Measurements from ENCODE around the gene DIO3.

The DIO3 gene

DNA sequence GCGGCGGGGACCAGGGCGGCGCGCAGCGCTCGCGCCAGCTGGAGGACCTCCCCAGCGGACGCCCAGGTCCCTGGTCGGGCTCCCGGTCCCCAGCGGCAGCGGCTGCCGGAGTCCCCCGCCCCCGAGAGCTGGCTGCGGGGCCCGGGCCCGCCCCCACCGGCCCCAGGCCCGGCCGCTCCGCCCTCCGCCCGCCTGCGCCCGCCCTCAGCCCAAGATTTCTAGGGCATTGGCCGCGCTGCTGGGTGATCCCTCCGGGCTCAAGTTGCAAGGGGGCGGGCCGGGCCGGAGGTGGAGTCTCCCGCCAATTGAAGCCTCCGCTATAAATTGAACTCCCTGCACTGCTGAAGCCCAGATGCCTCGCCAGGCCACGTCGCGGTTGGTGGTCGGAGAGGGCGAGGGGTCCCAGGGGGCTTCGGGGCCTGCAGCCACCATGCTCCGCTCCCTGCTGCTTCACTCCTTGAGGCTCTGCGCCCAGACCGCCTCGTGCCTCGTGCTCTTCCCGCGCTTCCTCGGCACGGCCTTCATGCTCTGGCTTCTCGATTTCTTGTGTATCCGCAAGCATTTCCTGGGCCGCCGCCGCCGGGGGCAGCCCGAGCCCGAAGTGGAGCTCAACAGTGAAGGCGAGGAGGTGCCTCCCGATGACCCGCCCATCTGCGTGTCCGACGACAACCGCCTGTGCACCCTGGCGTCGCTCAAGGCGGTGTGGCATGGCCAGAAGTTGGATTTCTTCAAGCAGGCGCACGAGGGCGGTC lies at the start of gene DIO3:
DIO3 (plus strand) TSS at position 351 of the 752 bp plus-strand sequence.
- H3K4me3 ChIP-seq, result peak within 1 kb of the TSS; percentile 67
- DNase-seq (ENCODE audit: low spot score), result no peak
- peak within 1 kb of the TSS in 1 of 2 donors; percentile 72 for H3K27ac ChIP-seq
- TF ChIP-seq, protein P1, sequence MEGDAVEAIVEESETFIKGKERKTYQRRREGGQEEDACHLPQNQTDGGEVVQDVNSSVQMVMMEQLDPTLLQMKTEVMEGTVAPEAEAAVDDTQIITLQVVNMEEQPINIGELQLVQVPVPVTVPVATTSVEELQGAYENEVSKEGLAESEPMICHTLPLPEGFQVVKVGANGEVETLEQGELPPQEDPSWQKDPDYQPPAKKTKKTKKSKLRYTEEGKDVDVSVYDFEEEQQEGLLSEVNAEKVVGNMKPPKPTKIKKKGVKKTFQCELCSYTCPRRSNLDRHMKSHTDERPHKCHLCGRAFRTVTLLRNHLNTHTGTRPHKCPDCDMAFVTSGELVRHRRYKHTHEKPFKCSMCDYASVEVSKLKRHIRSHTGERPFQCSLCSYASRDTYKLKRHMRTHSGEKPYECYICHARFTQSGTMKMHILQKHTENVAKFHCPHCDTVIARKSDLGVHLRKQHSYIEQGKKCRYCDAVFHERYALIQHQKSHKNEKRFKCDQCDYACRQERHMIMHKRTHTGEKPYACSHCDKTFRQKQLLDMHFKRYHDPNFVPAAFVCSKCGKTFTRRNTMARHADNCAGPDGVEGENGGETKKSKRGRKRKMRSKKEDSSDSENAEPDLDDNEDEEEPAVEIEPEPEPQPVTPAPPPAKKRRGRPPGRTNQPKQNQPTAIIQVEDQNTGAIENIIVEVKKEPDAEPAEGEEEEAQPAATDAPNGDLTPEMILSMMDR (IDR thresholded peaks at IDR 0.05), result no peak

DNA sequence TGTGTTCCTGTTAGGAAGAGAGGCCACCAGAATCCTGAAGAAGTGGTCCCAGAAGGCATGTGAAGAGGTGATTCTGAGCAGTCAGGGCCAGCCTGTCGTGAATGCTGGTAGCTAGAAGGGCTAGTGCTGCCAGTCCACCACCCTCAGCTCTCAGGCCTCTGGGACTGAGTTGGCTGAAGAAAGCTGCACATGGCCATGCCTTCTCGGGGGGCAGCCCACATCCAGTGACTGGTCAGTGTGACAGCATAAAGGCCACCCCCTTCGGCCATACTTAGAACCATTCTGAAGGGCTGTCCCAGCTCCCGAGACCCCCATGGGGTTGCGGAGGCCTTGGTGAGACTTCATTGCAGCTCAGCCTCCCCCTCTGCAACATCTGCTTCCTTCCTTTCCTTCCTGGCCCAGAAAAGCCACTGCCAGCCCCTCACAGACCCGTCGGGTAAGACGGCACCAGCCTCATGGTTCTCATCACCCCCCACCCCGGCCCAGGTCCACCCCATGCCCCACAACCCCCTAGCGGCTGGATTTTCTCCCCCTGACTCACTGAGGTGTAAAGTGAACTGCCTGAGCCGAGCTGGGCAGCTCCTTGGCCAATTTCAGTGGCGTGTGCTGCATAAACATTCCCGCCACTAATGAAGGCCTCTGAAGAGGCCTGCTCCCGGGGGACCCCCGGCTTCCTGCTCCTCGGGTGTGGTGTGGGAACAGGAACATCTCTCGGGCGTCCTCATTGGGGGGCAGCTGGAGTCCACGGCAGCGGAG lies 49.5 kb upstream of the DIO3 start:
- no peak overlapping the region for H3K27ac ChIP-seq
- TF ChIP-seq, protein P1 (IDR thresholded peaks at IDR 0.05), result no peak
- DNase-seq (ENCODE audit: low spot score), result no peak
- no peak overlapping the region for H3K4me3 ChIP-seq

DNA sequence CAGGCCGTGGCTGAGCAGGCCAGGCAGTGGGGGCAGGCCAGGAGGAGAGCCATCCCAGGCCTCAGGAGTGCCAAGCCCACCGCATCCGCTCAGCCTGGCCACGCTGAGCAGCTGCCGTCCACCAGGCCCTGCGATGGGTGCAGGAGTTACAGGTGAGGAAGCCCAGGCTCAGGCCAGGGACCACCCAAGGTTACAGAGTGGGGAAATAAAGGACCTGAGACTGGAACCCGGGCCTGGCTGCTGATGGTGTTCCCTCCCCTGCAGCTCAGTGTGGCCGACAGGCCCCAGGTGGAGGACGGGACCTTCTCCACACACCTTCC lies 49.0 kb upstream of the DIO3 start:
- DNase-seq (ENCODE audit: low spot score), result no peak
- Histone ChIP-seq H3K4me3 (no peak overlapping the region), H3K27ac (no peak overlapping the region)
- TF ChIP-seq, protein P1 (IDR thresholded peaks at IDR 0.05), result no peak

DNA sequence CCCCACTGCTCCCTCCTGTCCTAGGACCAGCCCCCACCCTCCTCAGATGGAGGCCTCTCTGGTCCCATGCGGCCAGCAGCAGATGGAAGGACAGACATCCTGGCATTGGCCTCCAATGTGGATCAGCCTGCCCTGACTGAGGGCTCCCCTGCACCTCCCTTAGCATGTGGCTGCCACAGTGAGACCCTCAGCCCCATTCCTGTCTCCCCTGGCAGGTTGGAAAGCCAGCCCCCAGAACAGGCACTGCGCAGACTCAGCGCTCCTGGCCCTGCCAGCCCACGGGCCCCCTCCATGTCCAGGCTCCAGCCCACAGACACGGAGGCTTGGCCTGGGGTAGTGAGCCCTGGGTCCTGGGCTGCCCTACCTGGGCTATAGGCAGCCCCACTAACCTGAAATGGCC lies 47.2 kb upstream of the DIO3 start:
- no peak for DNase-seq (ENCODE audit: low spot score)
- H3K4me3 ChIP-seq, result no peak overlapping the region
- H3K27ac ChIP-seq, result no peak overlapping the region
- TF ChIP-seq, protein P1 (IDR thresholded peaks at IDR 0.05), result no peak

DNA sequence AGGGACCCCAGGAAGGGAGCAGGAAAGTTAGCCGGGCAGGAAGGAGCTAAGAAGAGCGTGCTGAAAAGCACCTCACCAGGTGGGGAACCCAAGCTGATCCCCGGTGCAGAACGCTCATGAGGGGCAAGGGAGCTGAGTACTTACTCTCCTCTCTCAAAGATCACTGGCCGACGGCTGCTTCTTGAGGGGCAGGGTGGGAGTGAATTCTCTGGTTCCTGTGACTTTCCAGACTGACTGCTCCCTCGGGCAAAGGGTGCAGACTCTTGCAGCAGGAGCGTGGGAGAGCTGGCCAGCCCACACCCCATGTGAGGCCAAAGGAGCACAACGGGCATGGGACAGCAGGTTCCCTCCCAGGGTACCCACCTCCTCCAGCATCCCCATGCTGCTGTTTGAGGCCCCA lies 44.9 kb upstream of the DIO3 start:
- TF ChIP-seq, protein P1 (IDR thresholded peaks at IDR 0.05), result no peak
- no peak overlapping the region for H3K4me3 ChIP-seq
- H3K27ac ChIP-seq, result no peak overlapping the region
- DNase-seq (ENCODE audit: low spot score), result no peak

DNA sequence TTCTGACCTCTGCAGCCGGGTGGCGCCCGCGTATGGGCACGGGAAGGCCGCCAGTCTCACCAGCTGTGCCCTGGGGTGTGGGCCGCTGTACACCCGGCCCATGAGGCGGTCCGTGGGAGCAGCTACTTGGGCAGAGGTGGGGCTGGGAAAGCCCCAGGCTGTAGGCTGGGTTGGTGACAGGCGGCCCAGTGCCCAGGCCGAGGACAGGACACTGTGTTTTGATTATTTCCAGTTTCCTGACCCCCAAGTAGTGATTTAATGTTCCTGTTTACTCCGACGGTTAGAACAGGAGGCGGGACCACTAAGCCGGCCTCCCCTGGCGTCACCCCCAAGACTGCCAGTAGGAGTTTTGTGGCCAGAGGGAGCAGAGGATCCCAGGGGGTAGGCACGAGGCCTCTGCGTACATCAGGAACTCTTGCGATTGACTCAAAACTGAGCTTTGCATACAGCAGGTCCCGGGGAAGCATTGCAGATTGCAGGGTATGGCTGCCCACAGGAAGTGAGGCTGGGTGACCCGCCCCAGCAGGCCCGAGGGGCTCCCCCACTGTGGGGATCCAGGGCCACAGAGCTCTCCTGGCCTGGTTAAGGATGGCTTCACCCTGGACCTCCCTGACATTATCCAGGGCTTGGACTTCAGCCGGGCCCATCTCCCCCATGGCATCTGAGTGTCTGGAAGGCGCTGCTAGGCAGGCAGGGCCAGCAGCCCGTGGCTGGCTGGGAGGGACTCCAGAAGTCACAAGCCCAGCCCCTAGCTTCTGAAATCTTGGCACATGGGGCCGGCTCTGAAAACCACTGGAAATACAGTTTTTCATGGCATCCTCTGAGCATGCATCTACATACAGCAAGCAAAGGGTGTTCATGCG lies 42.5 kb upstream of the DIO3 start:
- no peak for DNase-seq (ENCODE audit: low spot score)
- Histone ChIP-seq H3K4me3 (no peak overlapping the region), H3K27ac (peak overlapping the region in 1 of 2 donors; percentile 73)
- TF ChIP-seq, protein P1 (IDR thresholded peaks at IDR 0.05), result no peak
